Measurements from ENCODE around the gene FERMT1. TPM values are rescaled to one million over a fixed set of nuclear protein-coding genes. Genes with fewer than 3 reads are reported as not detected.

The FERMT1 gene
- total RNA-seq, 1 donor from 2014 or later: 60.6 TPM

GRCh38 chr20:6091661-6092060 lies 31.2 kb downstream of the FERMT1 start:
- Histone ChIP-seq H3K27me3 (ENCODE audit: control insufficient read depth, insufficient read depth, low read length) (no peaks in the 10 kb centered on the region), H3K36me3 (ENCODE audit: control insufficient read depth, insufficient read depth, low read length) (peaks cover 25% of the 10 kb centered on the region), H3K4me3 (ENCODE audit: low read depth, low read length) (no peak overlapping the region)
- no peak for FAIRE-seq
- no peak for DNase-seq (ENCODE audit: low read depth)
- no peak for TF ChIP-seq CTCF (IDR thresholded peaks at IDR 0.05; ENCODE audit: insufficient read depth, low read length, severe bottlenecking)

GRCh38 chr20:6086868-6087267 lies 36.0 kb downstream of the FERMT1 start:
- FAIRE-seq: no peak
- no peak for TF ChIP-seq CTCF (IDR thresholded peaks at IDR 0.05; ENCODE audit: insufficient read depth, low read length, severe bottlenecking)
- peak; percentile 92 for DNase-seq (ENCODE audit: low read depth)
- H3K4me3 ChIP-seq (ENCODE audit: low read depth, low read length): no peak overlapping the region
- no peaks in the 10 kb centered on the region for H3K27me3 ChIP-seq (ENCODE audit: control insufficient read depth, insufficient read depth, low read length)
- peaks cover 16% of the 10 kb centered on the region for H3K36me3 ChIP-seq (ENCODE audit: control insufficient read depth, insufficient read depth, low read length)

- H3K36me3 ChIP-seq (ENCODE audit: control insufficient read depth, insufficient read depth, low read length): peaks cover 14% of the 10 kb centered on the region
- FAIRE-seq: no peak
- no peak for TF ChIP-seq CTCF (IDR thresholded peaks at IDR 0.05; ENCODE audit: insufficient read depth, low read length, severe bottlenecking)
These were observed 38.9 kb downstream of the FERMT1 start for GRCh38 chr20:6083926-6084325.

GRCh38 chr20:6081236-6081635 lies 41.6 kb downstream of the FERMT1 start:
- DNase-seq (ENCODE audit: low read depth) (peak; percentile 27), FAIRE-seq (no peak)
- Histone ChIP-seq H3K4me3 (ENCODE audit: low read depth, low read length) (no peak overlapping the region), H3K27me3 (ENCODE audit: control insufficient read depth, insufficient read depth, low read length) (no peaks in the 10 kb centered on the region), H3K36me3 (ENCODE audit: control insufficient read depth, insufficient read depth, low read length) (peaks cover 28% of the 10 kb centered on the region)
- TF ChIP-seq CTCF (IDR thresholded peaks at IDR 0.05; ENCODE audit: insufficient read depth, low read length, severe bottlenecking): no peak

More at GRCh38 chr20:6083926-6084325, 38.9 kb downstream of the FERMT1 start:
- DNase-seq (ENCODE audit: low read depth): no peak
- Histone ChIP-seq H3K4me3 (ENCODE audit: low read depth, low read length) (no peak overlapping the region), H3K27me3 (ENCODE audit: control insufficient read depth, insufficient read depth, low read length) (no peaks in the 10 kb centered on the region)

GRCh38 chr20:6079016-6079415 lies 43.8 kb downstream of the FERMT1 start:
- no peak for TF ChIP-seq CTCF (IDR thresholded peaks at IDR 0.05; ENCODE audit: insufficient read depth, low read length, severe bottlenecking)
- H3K4me3 ChIP-seq (ENCODE audit: low read depth, low read length): no peak overlapping the region
- no peaks in the 10 kb centered on the region for H3K27me3 ChIP-seq (ENCODE audit: control insufficient read depth, insufficient read depth, low read length)
- no peak for DNase-seq (ENCODE audit: low read depth)
- peaks cover 30% of the 10 kb centered on the region for H3K36me3 ChIP-seq (ENCODE audit: control insufficient read depth, insufficient read depth, low read length)
- no peak for FAIRE-seq
